Mesendoderm (in vitro differentiated cells): ENCODE results near the gene SYTL5.

Experiments
- DNase-seq: peaks from one replicate; pipeline ENCODE4 v3.0.0; 2013
- H2AK5ac ChIP-seq: 2 replicates; pipeline ENCODE4 v1.6.1; 2013; ENCODE audit warnings: low read length, inconsistent platforms
- H2BK120ac ChIP-seq: 2 replicates; pipeline ENCODE4 v1.6.1; 2013; ENCODE audit warnings: low read depth, mild to moderate bottlenecking, low read length, moderate library complexity, mixed read lengths
- H2BK15ac ChIP-seq: replicated peaks from 2 replicates; pipeline ENCODE4 v1.6.1; 2013; ENCODE audit warnings: low read depth, mild to moderate bottlenecking, moderate library complexity
- H2BK5ac ChIP-seq: 2 replicates; pipeline ENCODE4 v1.6.1; 2013; ENCODE audit warnings: low read length, inconsistent platforms
- H3K18ac ChIP-seq: 2 replicates; pipeline ENCODE4 v1.6.1; 2013; ENCODE audit warnings: mild to moderate bottlenecking, low read length, mixed read lengths
- H3K23ac ChIP-seq: one replicate; pipeline ENCODE4 v1.6.1; 2013; ENCODE audit warnings: low read length
- H3K27ac ChIP-seq: 2 replicates; pipeline ENCODE4 v1.5.1; 2013; ENCODE audit warnings: low read depth, mild to moderate bottlenecking, inconsistent platforms, low read length, moderate library complexity
- H3K27me3 ChIP-seq: 2 replicates; pipeline ENCODE4 v1.6.1; 2013; ENCODE audit warnings: low read length, control low read depth, mild to moderate bottlenecking, inconsistent platforms; ENCODE audit not compliant: insufficient read depth, poor library complexity
- H3K36me3 ChIP-seq: 2 replicates; pipeline ENCODE4 v1.6.1; 2013; ENCODE audit warnings: low read length, inconsistent platforms; ENCODE audit not compliant: control insufficient read depth, insufficient read depth
- H3K4ac ChIP-seq: one replicate; pipeline ENCODE4 v1.6.1; 2013; ENCODE audit warnings: low read depth, mild to moderate bottlenecking, low read length, moderate library complexity
- H3K4me1 ChIP-seq: 2 replicates; pipeline ENCODE4 v1.6.1; 2013; ENCODE audit warnings: low read depth, low read length, inconsistent platforms; ENCODE audit not compliant: control insufficient read depth
- H3K4me2 ChIP-seq: 2 replicates; pipeline ENCODE4 v1.6.1; 2013; ENCODE audit warnings: low read length
- H3K4me3 ChIP-seq: 2 replicates; pipeline ENCODE4 v1.5.1; 2013; ENCODE audit warnings: mild to moderate bottlenecking, low read length
- H3K56ac ChIP-seq: one replicate; pipeline ENCODE4 v1.6.1; 2013; ENCODE audit warnings: low read length
- H3K79me1 ChIP-seq: 2 replicates; pipeline ENCODE4 v1.6.1; 2013; ENCODE audit warnings: low read length, inconsistent platforms
- H3K79me2 ChIP-seq: 2 replicates; pipeline ENCODE4 v1.6.1; 2013; ENCODE audit warnings: mild to moderate bottlenecking, low read length; ENCODE audit not compliant: control insufficient read depth, insufficient read depth
- H3K9ac ChIP-seq: 2 replicates; pipeline ENCODE4 v1.6.1; 2013; ENCODE audit warnings: low read length, inconsistent platforms
- H4K5ac ChIP-seq: one replicate; pipeline ENCODE4 v1.6.1; 2013; ENCODE audit warnings: low read length
- H4K8ac ChIP-seq: one replicate; pipeline ENCODE4 v1.6.1; 2013; ENCODE audit warnings: low read depth, mild to moderate bottlenecking, control low read depth, low read length, moderate library complexity
- WGBS: extraction: QIAGEN DNeasy Blood & Tissue Kit; methylation state at CpG from one replicate; pipeline ENCODE4 v1.1.7; 2013; ENCODE audit warnings: low lambda C conversion rate, missing lambda C conversion rate; ENCODE audit not compliant: insufficient coverage; ENCODE audit errors: extremely low coverage; 5-methylcytosine and 5-hydroxymethylcytosine counted together

SYTL5 gene

DNA sequence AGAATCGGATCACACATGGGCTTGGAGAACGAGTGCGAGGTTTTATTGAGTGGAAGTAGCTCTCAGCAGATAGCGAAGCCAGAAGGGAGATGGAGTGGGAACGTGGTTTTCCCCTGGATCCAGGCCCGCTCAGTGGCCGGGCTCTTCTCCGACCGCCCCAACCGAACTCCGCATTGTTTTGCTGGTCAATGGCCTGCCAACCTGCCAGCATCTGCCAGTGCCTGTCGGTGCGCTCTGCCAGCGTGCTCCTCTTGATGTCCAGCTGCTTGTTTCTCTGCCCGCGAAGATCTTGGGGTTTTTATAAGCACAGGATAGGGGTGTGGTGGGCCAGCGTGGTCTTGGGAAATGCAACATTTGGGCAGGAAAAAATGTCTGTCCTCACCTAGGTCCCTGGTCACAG lies 5.6 kb upstream of the SYTL5 start:
- no peak overlapping the region for H3K56ac ChIP-seq
- H3K18ac ChIP-seq = no peak overlapping the region
- H2BK5ac ChIP-seq = no peak overlapping the region
- H3K4ac ChIP-seq = no peak overlapping the region
- H3K4me1 ChIP-seq = no peaks in the 10 kb centered on the region
- no peaks in the 10 kb centered on the region for H3K36me3 ChIP-seq
- H3K79me2 ChIP-seq = no peaks in the 10 kb centered on the region
- no peak overlapping the region for H3K27ac ChIP-seq
- H4K8ac ChIP-seq = no peak overlapping the region
- no peak for DNase-seq
- no peak overlapping the region for H3K9ac ChIP-seq
- H3K79me1 ChIP-seq = no peaks in the 10 kb centered on the region
- no CpG with 5 or more reads among the region's 17 CpGs for WGBS
- no peak overlapping the region for H3K4me2 ChIP-seq
- H3K4me3 ChIP-seq = no peak overlapping the region
- H2BK15ac ChIP-seq = no peak overlapping the region
- no peak overlapping the region for H4K5ac ChIP-seq
- H3K23ac ChIP-seq = no peak overlapping the region
- H3K27me3 ChIP-seq = no peaks in the 10 kb centered on the region
- no peak overlapping the region for H2AK5ac ChIP-seq
- H2BK120ac ChIP-seq = no peak overlapping the region

DNA sequence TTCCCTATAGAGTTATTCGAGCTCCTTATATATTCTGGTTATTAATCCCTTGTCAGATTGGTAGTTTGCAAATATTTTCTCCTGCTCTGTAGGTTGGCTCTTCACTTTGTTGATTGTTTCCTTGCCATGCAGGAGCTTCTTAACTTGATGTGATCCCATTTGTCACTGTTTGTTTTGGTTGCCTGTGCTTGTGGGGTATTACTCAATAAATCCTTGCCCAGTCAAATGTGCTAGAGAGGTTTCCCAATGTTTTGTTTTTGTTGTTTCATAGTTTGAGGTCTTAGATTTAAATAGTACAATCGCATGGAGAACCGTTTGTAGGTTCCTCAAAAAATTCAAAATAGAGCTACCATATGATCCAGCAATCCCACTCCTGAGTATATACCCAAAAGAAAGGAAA lies 2.3 kb upstream of the SYTL5 start:
- no peaks in the 10 kb centered on the region for H3K79me2 ChIP-seq
- no peaks in the 10 kb centered on the region for H3K79me1 ChIP-seq
- no peak overlapping the region for H3K4me3 ChIP-seq
- no peak overlapping the region for H2BK15ac ChIP-seq
- no CpG with 5 or more reads among the region's 3 CpGs for WGBS
- no peak overlapping the region for H2BK5ac ChIP-seq
- H3K23ac ChIP-seq = no peak overlapping the region
- no peak overlapping the region for H3K9ac ChIP-seq
- no peak overlapping the region for H3K4ac ChIP-seq
- H3K36me3 ChIP-seq = no peaks in the 10 kb centered on the region
- no peak overlapping the region for H4K5ac ChIP-seq
- no peak overlapping the region for H3K18ac ChIP-seq
- no peaks in the 10 kb centered on the region for H3K27me3 ChIP-seq
- no peak overlapping the region for H3K56ac ChIP-seq
- H3K4me1 ChIP-seq = no peaks in the 10 kb centered on the region
- H3K4me2 ChIP-seq = no peak overlapping the region
- DNase-seq = no peak
- no peak overlapping the region for H3K27ac ChIP-seq
- no peak overlapping the region for H2AK5ac ChIP-seq
- H2BK120ac ChIP-seq = no peak overlapping the region
- no peak overlapping the region for H4K8ac ChIP-seq

DNA sequence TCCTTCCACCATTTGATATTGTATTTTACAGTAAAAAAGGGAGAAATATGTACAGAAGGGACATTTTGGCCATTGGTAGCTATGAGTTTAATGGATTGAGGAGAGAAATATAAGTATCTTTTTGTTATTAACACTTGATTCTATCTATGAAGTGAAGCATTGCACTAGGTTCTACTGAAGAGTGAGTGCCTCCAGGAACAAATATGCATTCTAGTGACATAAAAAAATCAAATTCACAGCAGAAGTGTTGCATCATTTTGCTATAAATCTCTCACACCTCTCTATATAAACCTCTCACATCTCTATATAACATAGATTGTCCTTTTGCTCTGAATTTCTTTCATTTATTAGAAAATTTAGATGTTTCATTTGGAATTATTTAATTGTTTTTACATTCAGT lies 425 bp downstream of the SYTL5 start:
- no peak overlapping the region for H3K56ac ChIP-seq
- no peak overlapping the region for H3K4me2 ChIP-seq
- DNase-seq = no peak
- no peaks in the 10 kb centered on the region for H3K79me1 ChIP-seq
- no peak overlapping the region for H2AK5ac ChIP-seq
- H3K79me2 ChIP-seq = no peaks in the 10 kb centered on the region
- no peak overlapping the region for H3K4me3 ChIP-seq
- H3K18ac ChIP-seq = no peak overlapping the region
- H3K4me1 ChIP-seq = no peaks in the 10 kb centered on the region
- H3K36me3 ChIP-seq = no peaks in the 10 kb centered on the region
- no peak overlapping the region for H4K8ac ChIP-seq
- no peaks in the 10 kb centered on the region for H3K27me3 ChIP-seq
- no peak overlapping the region for H3K4ac ChIP-seq
- H2BK120ac ChIP-seq = no peak overlapping the region
- H2BK5ac ChIP-seq = no peak overlapping the region
- H4K5ac ChIP-seq = no peak overlapping the region
- H3K27ac ChIP-seq = no peak overlapping the region
- no peak overlapping the region for H3K9ac ChIP-seq
- H3K23ac ChIP-seq = no peak overlapping the region
- H2BK15ac ChIP-seq = no peak overlapping the region

DNA sequence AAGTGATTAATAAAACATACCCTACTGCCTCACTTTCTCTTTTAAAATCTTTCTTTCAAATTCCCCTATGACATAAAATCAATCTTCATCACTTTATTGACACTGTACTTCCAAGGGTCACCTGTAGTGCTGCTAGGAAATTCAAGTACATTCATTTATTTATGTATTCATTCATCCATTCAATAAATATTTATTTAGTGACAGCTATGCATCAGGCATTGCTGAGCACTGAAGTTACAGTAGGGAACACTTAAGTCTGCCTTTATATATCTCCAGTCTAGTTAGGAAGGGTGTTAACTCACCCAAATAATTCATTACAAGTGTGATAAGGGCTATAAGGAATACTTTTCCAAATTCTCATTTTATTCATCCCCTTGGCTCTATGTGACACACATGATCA lies 2.3 kb downstream of the SYTL5 start:
- no peak overlapping the region for H3K18ac ChIP-seq
- no peak overlapping the region for H2BK15ac ChIP-seq
- no peak overlapping the region for H2BK120ac ChIP-seq
- H3K36me3 ChIP-seq = no peaks in the 10 kb centered on the region
- H3K9ac ChIP-seq = no peak overlapping the region
- H3K23ac ChIP-seq = no peak overlapping the region
- H3K4ac ChIP-seq = no peak overlapping the region
- H3K27ac ChIP-seq = no peak overlapping the region
- no peak for DNase-seq
- no peak overlapping the region for H3K4me2 ChIP-seq
- no peaks in the 10 kb centered on the region for H3K27me3 ChIP-seq
- H2BK5ac ChIP-seq = no peak overlapping the region
- H3K56ac ChIP-seq = no peak overlapping the region
- H3K4me3 ChIP-seq = no peak overlapping the region
- no peaks in the 10 kb centered on the region for H3K4me1 ChIP-seq
- no peak overlapping the region for H2AK5ac ChIP-seq
- no peaks in the 10 kb centered on the region for H3K79me1 ChIP-seq
- H4K5ac ChIP-seq = no peak overlapping the region
- H4K8ac ChIP-seq = no peak overlapping the region
- no peaks in the 10 kb centered on the region for H3K79me2 ChIP-seq

DNA sequence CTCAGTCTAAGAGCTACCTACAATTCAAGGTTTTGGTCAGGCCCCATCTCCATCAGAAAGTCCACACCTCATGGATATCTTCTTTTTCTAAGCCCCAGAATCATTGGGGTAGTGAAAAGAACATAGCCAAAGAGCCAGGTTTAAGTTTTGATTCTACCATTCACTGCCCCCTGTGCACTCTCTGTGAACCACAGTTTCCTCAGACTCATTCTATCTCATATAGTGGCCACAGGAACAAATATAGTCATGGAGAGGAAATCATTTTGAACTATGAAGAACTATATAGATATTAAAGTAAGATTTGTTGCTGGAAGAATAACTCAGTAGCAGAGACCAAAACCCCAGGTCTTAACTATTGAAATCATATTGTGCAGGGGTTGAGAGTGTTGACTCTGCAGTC lies 3.3 kb downstream of the SYTL5 start:
- H3K79me1 ChIP-seq = no peaks in the 10 kb centered on the region
- H2BK5ac ChIP-seq = no peak overlapping the region
- no peak overlapping the region for H3K4ac ChIP-seq
- no peaks in the 10 kb centered on the region for H3K4me1 ChIP-seq
- no peak overlapping the region for H4K5ac ChIP-seq
- no peak overlapping the region for H4K8ac ChIP-seq
- H3K4me2 ChIP-seq = no peak overlapping the region
- no peak overlapping the region for H3K56ac ChIP-seq
- H3K79me2 ChIP-seq = no peaks in the 10 kb centered on the region
- H2BK15ac ChIP-seq = no peak overlapping the region
- no peak overlapping the region for H3K23ac ChIP-seq
- H3K27ac ChIP-seq = no peak overlapping the region
- no peak overlapping the region for H2BK120ac ChIP-seq
- H3K9ac ChIP-seq = no peak overlapping the region
- H3K27me3 ChIP-seq = no peaks in the 10 kb centered on the region
- H3K18ac ChIP-seq = no peak overlapping the region
- H3K36me3 ChIP-seq = no peaks in the 10 kb centered on the region
- no peak overlapping the region for H2AK5ac ChIP-seq
- no peak overlapping the region for H3K4me3 ChIP-seq
- no peak for DNase-seq

DNA sequence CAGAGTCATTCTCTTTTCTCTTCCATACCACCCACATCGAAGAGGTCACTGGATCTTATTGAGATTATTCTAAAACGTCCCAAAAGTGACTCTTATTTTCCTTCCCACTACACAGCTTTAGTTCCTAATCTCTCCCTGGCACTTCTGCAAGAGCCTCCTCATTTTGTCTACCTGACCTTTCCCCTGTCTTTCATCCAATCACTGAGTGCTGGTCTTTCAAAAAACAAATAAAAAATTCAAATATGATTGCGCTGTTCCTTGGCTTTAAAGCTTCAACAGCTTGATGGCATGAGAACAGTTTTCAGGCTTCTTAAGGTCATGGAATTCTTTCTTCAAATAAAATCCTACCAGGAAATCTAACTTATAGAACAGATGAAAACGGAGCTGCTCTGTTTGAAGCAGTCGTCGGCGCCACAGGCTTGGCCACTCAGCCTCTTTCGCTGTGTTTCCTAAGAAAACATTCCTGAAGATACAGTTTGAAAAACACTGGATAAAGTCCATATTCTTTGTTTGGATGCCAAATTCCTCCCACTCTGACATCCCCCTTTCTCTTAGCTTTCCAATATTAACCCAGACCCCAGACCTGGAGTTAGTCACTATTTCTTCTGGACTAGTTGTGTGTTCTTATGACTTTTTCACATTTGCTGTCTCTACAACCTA lies 12.5 kb downstream of the SYTL5 start:
- Histone ChIP-seq H4K5ac (no peak overlapping the region), H3K4me3 (no peak overlapping the region), H3K4ac (no peak overlapping the region), H2AK5ac (no peak overlapping the region), H2BK120ac (no peak overlapping the region), H3K27ac (no peak overlapping the region), H3K79me1 (no peaks in the 10 kb centered on the region), H3K79me2 (no peaks in the 10 kb centered on the region), H3K4me2 (no peak overlapping the region), H3K4me1 (no peaks in the 10 kb centered on the region), H3K18ac (no peak overlapping the region), H3K36me3 (no peaks in the 10 kb centered on the region), H3K56ac (no peak overlapping the region), H2BK15ac (no peak overlapping the region), H3K27me3 (no peaks in the 10 kb centered on the region), H3K23ac (no peak overlapping the region), H3K9ac (no peak overlapping the region), H2BK5ac (no peak overlapping the region), H4K8ac (no peak overlapping the region)
- no CpG with 5 or more reads among the region's 8 CpGs for WGBS
- DNase-seq = no peak
